GM19397 (cell line): Measurements from ENCODE around the gene PPP4R4.
"Not testable (repeated sequence)": the region's sequence is repeated elsewhere in the genome, so short reads cannot be mapped to it uniquely, and the experiment has no call there.

Experiments
- ATAC-seq: cut with Tn5 transposase; IDR thresholded peaks from one replicate; pipeline ENCODE4 v1.9.1; 2021; ENCODE audit warnings: mild to moderate bottlenecking, moderate library complexity; ENCODE audit not compliant: unreplicated experiment

The PPP4R4 gene

GRCh38 chr14:94264195-94264594, 90.1 kb downstream of the PPP4R4 start:
- not testable (repeated sequence) for ATAC-seq

- ATAC-seq, result no peak
Measured at GRCh38 chr14:94267352-94267751, 93.2 kb downstream of the PPP4R4 start.

DNA sequence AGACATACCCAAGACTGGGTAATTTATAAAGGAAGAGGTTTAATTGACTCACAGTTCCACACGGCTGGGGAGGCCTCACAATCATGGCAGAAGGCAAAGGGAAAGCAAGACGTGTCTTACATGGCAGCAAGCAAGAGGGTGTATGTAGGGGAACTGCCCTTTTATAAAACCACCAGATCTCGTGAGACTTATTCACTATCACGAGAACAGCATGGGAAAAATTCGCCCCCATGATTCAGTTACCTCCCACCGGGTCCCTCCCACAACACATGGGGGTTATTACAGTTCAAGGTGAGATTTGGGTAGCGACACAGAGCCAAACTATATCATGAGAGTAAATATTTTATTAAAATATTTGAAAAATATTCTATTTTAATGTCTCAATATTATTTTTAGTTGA, 94.5 kb downstream of the PPP4R4 start:
- ATAC-seq, result not testable (repeated sequence)

DNA sequence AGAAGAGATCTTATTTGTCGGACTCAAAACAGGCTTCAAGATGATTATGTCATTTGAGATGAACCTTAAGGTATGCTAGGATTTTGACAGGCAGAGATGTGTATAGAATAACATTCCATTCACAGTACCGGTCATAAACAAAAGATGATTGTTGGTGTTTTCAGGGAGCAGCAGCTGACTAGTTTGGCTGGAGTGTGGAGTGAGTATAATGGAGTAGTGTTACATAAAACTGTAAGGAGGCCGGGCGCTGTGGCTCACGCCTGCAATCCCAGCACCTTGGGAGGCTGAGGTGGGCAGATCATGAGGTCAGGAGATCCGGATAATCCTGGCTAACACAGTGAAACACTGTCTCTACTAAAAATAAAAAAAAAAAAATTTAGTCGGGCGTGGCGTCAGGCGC, 95.0 kb downstream of the PPP4R4 start:
- no peak for ATAC-seq

GRCh38 chr14:94276898-94277561, 102.9 kb downstream of the PPP4R4 start:
- ATAC-seq, result not testable (repeated sequence)

GRCh38 chr14:94278731-94279130, 104.6 kb downstream of the PPP4R4 start:
- no peak for ATAC-seq

DNA sequence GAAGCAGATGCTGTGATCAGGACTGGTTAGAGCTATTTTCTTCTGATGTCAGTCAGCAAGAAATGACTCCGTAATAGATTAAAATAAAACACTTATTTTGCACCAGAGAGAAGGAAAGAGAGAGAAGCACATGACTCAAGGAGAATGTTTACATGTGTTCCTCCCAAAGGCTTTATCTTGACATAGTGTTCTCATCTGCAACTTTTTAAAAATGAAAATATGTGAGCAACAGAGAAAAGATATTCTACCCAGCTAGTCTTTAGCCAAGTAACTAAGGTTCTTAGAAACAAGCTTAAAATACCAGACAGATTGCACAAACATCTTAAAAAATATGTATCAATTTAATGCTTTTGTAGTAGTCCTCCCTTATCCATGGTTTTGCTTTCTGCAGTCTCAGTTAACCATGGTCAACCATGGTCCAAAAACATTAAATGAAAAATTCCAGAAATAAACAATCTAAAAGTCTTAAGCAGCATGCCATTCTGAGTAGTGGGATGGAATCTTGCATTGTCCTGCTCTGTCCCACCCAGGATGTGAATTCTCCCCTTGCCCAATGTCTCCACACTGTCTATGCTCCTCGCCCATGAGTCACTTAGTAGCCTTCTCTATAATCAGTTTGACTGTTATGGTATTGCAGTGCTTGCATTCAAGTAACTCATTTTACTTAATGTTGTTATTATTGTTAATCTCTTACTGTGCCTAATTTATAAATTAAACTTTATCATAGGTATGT, 109.0 kb downstream of the PPP4R4 start:
- no peak for ATAC-seq

GRCh38 chr14:94284221-94284620, 110.1 kb downstream of the PPP4R4 start:
- ATAC-seq, result no peak

DNA sequence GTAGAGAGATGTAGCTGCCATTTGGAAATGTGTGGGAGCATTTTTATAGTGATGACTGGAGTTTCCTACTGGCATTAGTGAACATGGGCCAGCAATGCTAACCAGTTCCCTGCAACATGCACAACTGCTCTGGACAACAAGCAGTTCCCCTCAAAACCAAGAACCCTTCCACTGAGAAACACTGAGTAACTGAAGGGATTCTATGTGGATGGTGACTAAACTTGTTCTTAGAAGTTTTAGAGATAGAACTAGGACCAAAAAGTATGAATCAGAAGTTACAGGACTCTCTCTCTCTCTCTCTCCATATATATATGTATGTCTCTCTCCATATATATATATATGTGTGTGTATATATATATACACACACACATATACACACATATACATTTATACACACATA, 111.0 kb downstream of the PPP4R4 start:
- no peak for ATAC-seq

GRCh38 chr14:94288610-94289465, 114.7 kb downstream of the PPP4R4 start:
- ATAC-seq, result no peak

DNA sequence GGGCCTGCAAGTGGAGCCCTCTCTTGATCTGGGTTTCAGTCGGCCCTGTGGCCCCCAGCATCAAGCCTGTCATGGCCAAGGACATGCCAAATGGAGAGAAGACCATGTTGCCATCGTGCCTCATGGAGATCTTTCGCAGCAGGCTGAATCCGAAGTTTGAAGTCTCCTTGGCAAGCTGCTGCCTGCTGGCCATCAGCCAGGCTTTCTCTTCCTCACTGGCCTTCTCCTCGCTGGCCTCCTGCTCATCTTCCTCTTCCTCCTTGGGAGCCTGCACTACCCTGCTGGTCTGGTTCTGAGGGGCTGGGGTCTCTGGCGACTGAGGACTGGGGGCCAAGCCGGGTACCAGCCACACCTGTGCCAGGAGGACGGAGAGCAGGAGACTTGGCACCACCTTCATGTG, 116.1 kb downstream of the PPP4R4 start:
- ATAC-seq, result no peak

DNA sequence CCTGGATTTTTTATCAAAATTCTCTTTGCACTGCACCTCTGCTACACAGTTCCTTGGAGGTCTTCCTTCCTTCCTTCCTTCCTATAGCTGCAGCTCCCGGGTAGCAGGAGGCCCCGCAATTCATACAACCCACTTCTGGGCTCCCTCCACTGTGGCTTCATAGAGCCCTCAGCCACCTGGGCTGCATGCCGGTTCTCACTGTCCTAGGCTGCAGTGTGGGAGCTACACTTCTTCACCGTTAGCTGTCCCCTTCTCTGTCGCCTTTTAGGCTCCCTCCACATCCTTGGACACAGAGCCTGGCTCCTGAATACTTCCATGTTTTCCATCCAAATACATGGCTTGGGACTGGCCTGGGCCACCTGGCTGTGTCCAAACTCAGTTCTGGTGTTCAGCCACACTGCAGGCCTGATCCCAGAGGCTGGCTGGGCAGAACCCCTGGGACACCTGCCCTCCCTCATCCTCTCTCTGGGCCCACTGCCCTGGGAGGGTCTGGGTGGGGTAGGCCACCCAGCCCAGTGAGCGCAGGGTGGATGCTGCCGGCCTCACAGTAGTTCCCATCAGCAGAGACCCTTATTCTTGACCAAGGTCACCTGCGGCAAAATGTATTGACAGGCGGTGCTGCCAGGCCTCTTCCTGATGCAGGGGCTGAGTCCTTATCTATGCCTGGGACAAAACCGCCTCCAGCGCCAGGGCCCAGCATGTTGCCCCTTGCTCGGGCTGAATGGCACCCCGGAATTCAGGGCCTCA, 117.2 kb downstream of the PPP4R4 start:
- ATAC-seq, result no peak

GRCh38 chr14:94291906-94292525, 117.9 kb downstream of the PPP4R4 start:
- no peak for ATAC-seq

DNA sequence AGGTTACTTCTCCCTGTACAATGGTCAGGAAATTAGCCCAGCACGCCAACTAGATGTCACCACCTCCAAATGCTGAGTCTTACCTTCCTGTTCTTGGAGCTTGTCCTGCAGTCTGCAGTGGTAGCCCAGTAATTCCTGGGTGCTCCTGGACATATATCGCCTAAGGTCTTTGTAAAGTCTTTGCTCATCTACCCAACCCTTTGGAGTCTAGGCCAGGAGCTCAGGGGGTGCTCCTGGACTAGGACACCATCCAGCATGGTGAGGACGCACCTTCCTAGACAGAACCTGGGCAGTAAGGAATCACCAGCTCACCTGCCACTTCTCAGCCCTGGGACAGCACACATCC, 118.4 kb downstream of the PPP4R4 start:
- ATAC-seq, result no peak

GRCh38 chr14:94292872-94293577, 118.9 kb downstream of the PPP4R4 start, which contains the start of gene SERPINA10:
SERPINA10 (minus strand) TSS chr14:94293268; CDS start chr14:94290593, 2,675 bp downstream.
- no peak for ATAC-seq

- no peak for ATAC-seq
Measured at GRCh38 chr14:94293578-94293924, 119.4 kb downstream of the PPP4R4 start.

GRCh38 chr14:94295360-94296180, 121.4 kb downstream of the PPP4R4 start:
- no peak for ATAC-seq

DNA sequence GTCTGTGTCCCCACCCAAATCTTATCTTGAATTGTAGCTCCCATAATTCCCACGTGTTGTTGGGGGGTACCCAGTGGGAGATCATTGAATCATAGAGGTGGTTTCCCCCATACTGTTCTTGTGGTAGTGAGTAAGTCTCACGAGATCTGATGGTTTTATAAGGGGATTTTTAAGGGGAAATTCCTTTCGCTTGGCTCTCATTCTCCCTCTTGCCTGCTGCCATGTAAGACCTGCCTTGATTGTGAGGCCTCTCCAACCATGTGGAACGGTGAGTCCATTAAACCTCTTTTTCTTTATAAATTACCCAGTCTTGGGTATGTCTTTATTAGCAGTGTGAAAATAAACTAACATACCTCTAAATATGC, 122.0 kb downstream of the PPP4R4 start:
- not testable (repeated sequence) for ATAC-seq

- ATAC-seq, result no peak
Measured at GRCh38 chr14:94298130-94298529, 124.0 kb downstream of the PPP4R4 start.
